ENCODE results near the gene USP25. TPM values are rescaled to one million over a fixed set of nuclear protein-coding genes. Genes with fewer than 3 reads are reported as not detected.

USP25 gene, protein sequence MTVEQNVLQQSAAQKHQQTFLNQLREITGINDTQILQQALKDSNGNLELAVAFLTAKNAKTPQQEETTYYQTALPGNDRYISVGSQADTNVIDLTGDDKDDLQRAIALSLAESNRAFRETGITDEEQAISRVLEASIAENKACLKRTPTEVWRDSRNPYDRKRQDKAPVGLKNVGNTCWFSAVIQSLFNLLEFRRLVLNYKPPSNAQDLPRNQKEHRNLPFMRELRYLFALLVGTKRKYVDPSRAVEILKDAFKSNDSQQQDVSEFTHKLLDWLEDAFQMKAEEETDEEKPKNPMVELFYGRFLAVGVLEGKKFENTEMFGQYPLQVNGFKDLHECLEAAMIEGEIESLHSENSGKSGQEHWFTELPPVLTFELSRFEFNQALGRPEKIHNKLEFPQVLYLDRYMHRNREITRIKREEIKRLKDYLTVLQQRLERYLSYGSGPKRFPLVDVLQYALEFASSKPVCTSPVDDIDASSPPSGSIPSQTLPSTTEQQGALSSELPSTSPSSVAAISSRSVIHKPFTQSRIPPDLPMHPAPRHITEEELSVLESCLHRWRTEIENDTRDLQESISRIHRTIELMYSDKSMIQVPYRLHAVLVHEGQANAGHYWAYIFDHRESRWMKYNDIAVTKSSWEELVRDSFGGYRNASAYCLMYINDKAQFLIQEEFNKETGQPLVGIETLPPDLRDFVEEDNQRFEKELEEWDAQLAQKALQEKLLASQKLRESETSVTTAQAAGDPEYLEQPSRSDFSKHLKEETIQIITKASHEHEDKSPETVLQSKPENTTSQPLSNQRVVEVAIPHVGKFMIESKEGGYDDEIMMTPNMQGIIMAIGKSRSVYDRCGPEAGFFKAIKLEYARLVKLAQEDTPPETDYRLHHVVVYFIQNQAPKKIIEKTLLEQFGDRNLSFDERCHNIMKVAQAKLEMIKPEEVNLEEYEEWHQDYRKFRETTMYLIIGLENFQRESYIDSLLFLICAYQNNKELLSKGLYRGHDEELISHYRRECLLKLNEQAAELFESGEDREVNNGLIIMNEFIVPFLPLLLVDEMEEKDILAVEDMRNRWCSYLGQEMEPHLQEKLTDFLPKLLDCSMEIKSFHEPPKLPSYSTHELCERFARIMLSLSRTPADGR
- total RNA-seq = 10 to 100 TPM; 32.0 to 43.5 TPM

DNA sequence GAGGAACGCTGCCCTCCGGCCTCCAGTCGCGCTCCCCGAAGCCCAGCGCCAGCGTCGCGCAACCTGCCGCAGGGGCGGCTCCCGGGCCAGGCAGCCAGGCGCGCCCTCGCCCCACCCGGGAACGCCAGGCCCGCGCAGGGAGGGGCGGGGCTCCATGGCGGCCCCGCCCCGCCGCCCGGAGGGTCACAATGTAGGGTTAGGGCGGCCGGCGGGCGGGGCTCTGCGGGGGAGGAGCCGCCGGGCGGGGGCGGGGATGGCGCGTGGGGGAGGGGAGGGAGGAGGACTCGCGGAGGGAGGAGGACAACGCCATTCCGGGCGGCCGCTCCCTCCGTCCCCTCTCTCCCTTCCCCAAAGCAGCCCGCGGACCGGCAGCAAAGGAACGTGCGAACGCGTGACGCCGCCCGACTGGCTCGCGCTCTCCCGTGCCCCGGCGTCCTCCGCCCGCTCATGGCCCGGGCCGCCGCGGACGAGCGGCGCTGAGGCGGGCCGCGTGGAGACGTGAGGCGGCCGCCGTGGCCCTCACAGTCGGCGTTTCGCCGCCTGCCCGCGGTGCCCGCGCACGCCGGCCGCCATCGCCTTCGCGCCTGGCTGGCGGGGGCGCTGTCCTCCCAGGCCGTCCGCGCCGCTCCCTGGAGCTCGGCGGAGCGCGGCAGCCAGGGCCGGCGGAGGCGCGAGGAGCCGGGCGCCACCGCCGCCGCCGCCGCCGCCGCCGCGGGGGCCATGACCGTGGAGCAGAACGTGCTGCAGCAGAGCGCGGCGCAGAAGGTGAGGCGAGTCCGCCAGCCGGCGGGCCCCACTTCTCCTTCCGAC is at the start of gene USP25:
TSS of gene USP25 (plus strand) at position 309 of the 810 bp plus-strand sequence. CDS start at position 721, 412 bp downstream.
- ATAC-seq (ENCODE audit: insufficient number of reproducible peaks, low FRiP score, low read depth) (peak; percentile 80), DNase-seq (ENCODE audit: low spot score) (peak; percentile 57)
- TF ChIP-seq, protein P1, sequence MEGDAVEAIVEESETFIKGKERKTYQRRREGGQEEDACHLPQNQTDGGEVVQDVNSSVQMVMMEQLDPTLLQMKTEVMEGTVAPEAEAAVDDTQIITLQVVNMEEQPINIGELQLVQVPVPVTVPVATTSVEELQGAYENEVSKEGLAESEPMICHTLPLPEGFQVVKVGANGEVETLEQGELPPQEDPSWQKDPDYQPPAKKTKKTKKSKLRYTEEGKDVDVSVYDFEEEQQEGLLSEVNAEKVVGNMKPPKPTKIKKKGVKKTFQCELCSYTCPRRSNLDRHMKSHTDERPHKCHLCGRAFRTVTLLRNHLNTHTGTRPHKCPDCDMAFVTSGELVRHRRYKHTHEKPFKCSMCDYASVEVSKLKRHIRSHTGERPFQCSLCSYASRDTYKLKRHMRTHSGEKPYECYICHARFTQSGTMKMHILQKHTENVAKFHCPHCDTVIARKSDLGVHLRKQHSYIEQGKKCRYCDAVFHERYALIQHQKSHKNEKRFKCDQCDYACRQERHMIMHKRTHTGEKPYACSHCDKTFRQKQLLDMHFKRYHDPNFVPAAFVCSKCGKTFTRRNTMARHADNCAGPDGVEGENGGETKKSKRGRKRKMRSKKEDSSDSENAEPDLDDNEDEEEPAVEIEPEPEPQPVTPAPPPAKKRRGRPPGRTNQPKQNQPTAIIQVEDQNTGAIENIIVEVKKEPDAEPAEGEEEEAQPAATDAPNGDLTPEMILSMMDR (IDR thresholded peaks at IDR 0.05) = no peak
- no peaks in the 10 kb centered on the region for H3K9me3 ChIP-seq
- H3K27ac ChIP-seq = peak within 1 kb of the TSS; percentile 81 to 93
- no peaks in the 10 kb centered on the region for H3K36me3 ChIP-seq
- peak within 1 kb of the TSS; percentile 96 for H3K4me3 ChIP-seq
- H3K4me1 ChIP-seq (ENCODE audit: control insufficient read depth in 1 of 2, low read depth in 2 of 2) = peaks cover 18 to 19% of the 10 kb centered on the region in 2 donors
- H3K27me3 ChIP-seq (replicated peaks; ENCODE audit: insufficient read depth) = no peaks in the 10 kb centered on the region

DNA sequence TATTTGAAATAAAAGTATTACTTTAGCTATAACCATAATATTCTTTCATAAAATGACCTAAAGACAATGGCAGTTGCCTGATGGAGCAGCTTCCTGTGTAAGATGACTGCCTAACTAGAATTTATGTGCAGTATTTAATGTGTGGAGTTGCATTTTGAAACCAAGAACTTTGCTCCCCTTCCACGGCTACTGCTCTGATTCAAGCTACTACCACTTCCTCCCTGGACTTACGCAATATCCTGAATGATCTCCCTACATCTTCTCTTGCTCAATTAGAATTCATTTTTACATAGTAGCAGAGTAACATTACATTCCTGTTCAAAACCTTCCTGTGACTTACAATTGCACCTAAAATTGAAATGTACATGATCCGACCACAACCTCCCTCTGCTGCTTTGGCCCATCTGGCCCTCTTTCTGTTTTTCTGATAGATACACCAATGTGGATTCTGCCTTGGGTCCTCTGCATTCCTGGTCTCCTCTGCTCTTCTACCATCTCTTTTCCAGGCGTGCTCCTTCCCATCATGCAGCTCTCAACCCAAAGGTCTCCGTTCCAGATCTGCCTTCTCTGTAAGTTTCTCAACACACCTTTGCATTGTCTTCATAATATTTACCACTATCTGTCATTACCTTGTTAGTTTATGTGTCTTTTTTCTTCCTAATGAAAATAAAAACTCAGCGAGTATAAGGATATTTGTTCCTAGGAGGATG is 47.4 kb upstream of the USP25 start:
- TF ChIP-seq, protein P1 (IDR thresholded peaks at IDR 0.05) = no peak
- no peak overlapping the region for H3K27ac ChIP-seq
- no peaks in the 10 kb centered on the region for H3K27me3 ChIP-seq (replicated peaks; ENCODE audit: insufficient read depth)
- ATAC-seq (ENCODE audit: insufficient number of reproducible peaks, low FRiP score, low read depth) (no peak), DNase-seq (ENCODE audit: low spot score) (no peak)
- no peaks in the 10 kb centered on the region for H3K9me3 ChIP-seq
- H3K4me3 ChIP-seq = no peak overlapping the region
- no peaks in the 10 kb centered on the region for H3K4me1 ChIP-seq (ENCODE audit: control insufficient read depth in 1 of 2, low read depth in 2 of 2)
- no peaks in the 10 kb centered on the region for H3K36me3 ChIP-seq

DNA sequence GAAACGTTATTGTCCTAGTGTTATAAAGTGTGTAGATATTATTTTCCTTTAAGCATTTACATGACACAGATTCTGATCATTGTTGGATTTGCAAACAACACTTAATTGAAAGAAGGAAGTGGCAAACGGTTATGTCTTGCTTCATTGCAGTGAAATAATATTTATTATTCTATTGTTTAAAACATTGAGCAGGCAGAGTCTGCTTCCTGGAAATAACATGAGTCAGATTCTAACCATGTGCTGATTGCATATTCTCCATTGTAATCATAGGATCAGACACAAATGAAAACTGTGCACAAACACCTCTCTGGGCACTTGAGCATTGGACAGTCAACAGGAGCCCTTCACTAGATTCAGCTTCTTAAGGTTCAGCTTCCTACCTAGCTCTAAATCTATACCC is 46.8 kb upstream of the USP25 start:
- Histone ChIP-seq H3K27ac (no peak overlapping the region), H3K9me3 (no peaks in the 10 kb centered on the region), H3K27me3 (replicated peaks; ENCODE audit: insufficient read depth) (no peaks in the 10 kb centered on the region), H3K4me1 (ENCODE audit: control insufficient read depth in 1 of 2, low read depth in 2 of 2) (no peaks in the 10 kb centered on the region), H3K36me3 (no peaks in the 10 kb centered on the region), H3K4me3 (no peak overlapping the region)
- ATAC-seq (ENCODE audit: insufficient number of reproducible peaks, low FRiP score, low read depth) (no peak), DNase-seq (ENCODE audit: low spot score) (no peak)
- TF ChIP-seq, protein P1 (IDR thresholded peaks at IDR 0.05) = no peak

- no peaks in the 10 kb centered on the region for H3K4me1 ChIP-seq (ENCODE audit: control insufficient read depth in 1 of 2, low read depth in 2 of 2)
- no peaks in the 10 kb centered on the region for H3K27me3 ChIP-seq (replicated peaks; ENCODE audit: insufficient read depth)
- no peak overlapping the region for H3K27ac ChIP-seq
- DNase-seq (ENCODE audit: low spot score) = no peak
- H3K9me3 ChIP-seq = no peaks in the 10 kb centered on the region
- no peak overlapping the region for H3K4me3 ChIP-seq
- ATAC-seq (ENCODE audit: insufficient number of reproducible peaks, low FRiP score, low read depth) = no peak
- no peaks in the 10 kb centered on the region for H3K36me3 ChIP-seq
- TF ChIP-seq, protein P1 (IDR thresholded peaks at IDR 0.05) = no peak
Measured at GRCh38 chr21:15686506-15686905, 43.3 kb upstream of the USP25 start.

All from thoracic aorta (tissue), 2 donors.